GM12875 (cell line): ENCODE measurements around the gene PTS.

ENCODE experiments used
- H3K4me3 ChIP-seq: one replicate; pipeline ENCODE4 v1.5.1; 2011; ENCODE audit warnings: low read depth, low read length, control low read depth
- CTCF ChIP-seq: IDR thresholded peaks from 2 replicates; pipeline ENCODE4 v1.5.1; 2011; ENCODE audit warnings: low read depth, mild to moderate bottlenecking, control low read depth, inconsistent platforms, low read length, moderate library complexity, borderline replicate concordance; ENCODE audit not compliant: insufficient read depth

Gene PTS

GRCh38 chr11:112247201-112247600 lies 21.0 kb downstream of the PTS start:
- no peak overlapping the region for H3K4me3 ChIP-seq
- TF ChIP-seq CTCF = no peak

GRCh38 chr11:112248201-112248600 lies 22.0 kb downstream of the PTS start:
- no peak overlapping the region for H3K4me3 ChIP-seq
- no peak for TF ChIP-seq CTCF

GRCh38 chr11:112249871-112250610 lies 23.8 kb downstream of the PTS start:
- no peak overlapping the region for H3K4me3 ChIP-seq
- no peak for TF ChIP-seq CTCF

GRCh38 chr11:112253605-112254242 lies 27.5 kb downstream of the PTS start:
- H3K4me3 ChIP-seq = no peak overlapping the region
- no peak for TF ChIP-seq CTCF

GRCh38 chr11:112255067-112255720 lies 29.0 kb downstream of the PTS start:
- H3K4me3 ChIP-seq = no peak overlapping the region
- TF ChIP-seq CTCF = no peak

- no peak for TF ChIP-seq CTCF
- H3K4me3 ChIP-seq = no peak within 1 kb of the TSS
These were observed 34.3 kb downstream of the PTS start, which contains the start of gene PLET1 for GRCh38 chr11:112260490-112260889. PLET1 (minus strand) TSS chr11:112260860; CDS start chr11:112260589, 271 bp downstream.
